Measurements from ENCODE around the gene BDKRB1. TPM values are rescaled to one million over a fixed set of nuclear protein-coding genes. Genes with fewer than 3 reads are reported as not detected.

Gene BDKRB1
- total RNA-seq, 1 donor from 2014 or later = 10.4 TPM

GRCh38 chr14:96217376-96217913, 38.6 kb upstream of the BDKRB1 start:
- TF ChIP-seq, protein P1, sequence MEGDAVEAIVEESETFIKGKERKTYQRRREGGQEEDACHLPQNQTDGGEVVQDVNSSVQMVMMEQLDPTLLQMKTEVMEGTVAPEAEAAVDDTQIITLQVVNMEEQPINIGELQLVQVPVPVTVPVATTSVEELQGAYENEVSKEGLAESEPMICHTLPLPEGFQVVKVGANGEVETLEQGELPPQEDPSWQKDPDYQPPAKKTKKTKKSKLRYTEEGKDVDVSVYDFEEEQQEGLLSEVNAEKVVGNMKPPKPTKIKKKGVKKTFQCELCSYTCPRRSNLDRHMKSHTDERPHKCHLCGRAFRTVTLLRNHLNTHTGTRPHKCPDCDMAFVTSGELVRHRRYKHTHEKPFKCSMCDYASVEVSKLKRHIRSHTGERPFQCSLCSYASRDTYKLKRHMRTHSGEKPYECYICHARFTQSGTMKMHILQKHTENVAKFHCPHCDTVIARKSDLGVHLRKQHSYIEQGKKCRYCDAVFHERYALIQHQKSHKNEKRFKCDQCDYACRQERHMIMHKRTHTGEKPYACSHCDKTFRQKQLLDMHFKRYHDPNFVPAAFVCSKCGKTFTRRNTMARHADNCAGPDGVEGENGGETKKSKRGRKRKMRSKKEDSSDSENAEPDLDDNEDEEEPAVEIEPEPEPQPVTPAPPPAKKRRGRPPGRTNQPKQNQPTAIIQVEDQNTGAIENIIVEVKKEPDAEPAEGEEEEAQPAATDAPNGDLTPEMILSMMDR (IDR thresholded peaks at IDR 0.05; ENCODE audit: unreplicated experiment) = no peak
- no peak overlapping the region for H3K4me3 Mint-ChIP-seq
- H3K9me3 Mint-ChIP-seq = peaks cover under 1% of the 10 kb centered on the region
- peaks cover 9% of the 10 kb centered on the region for H3K4me1 Mint-ChIP-seq
- H3K27me3 Mint-ChIP-seq (ENCODE audit: low read depth) = no peaks in the 10 kb centered on the region
- no peak for DNase-seq (ENCODE audit: low spot score in 2 of 2, unreplicated experiment in 2 of 2)
- no peak overlapping the region for H3K27ac Mint-ChIP-seq
- H3K36me3 Mint-ChIP-seq = peaks cover under 1% of the 10 kb centered on the region

GRCh38 chr14:96221109-96221650, 34.8 kb upstream of the BDKRB1 start:
- Mint-ChIP-seq H3K4me3 (no peak overlapping the region), H3K27me3 (ENCODE audit: low read depth) (no peaks in the 10 kb centered on the region), H3K27ac (no peak overlapping the region), H3K9me3 (no peaks in the 10 kb centered on the region), H3K36me3 (no peaks in the 10 kb centered on the region), H3K4me1 (peaks cover 6% of the 10 kb centered on the region)
- TF ChIP-seq, protein P1 (IDR thresholded peaks at IDR 0.05; ENCODE audit: unreplicated experiment) = no peak
- no peak for DNase-seq (ENCODE audit: low spot score in 2 of 2, unreplicated experiment in 2 of 2)

DNA sequence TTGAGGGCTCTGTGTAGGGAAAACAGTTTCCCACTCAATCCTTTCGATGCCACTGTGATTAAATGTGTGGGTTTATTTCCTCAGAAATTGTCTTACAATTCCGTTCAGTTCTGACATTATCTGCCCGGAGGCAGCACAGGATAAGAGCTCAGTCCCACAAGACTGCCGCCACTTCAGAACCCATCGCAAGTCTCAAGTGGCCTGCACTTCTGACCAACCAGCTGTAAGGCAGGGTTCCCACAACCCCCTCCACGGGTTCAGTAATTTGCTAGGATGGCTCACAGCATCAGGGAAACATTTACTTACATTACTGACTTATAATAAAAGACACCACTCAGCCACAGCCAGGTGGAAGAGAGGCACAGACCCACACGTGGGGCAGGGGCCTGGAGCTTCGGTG, 34.2 kb upstream of the BDKRB1 start:
- Mint-ChIP-seq H3K4me1 (peaks cover 6% of the 10 kb centered on the region), H3K27ac (no peak overlapping the region), H3K4me3 (no peak overlapping the region), H3K27me3 (ENCODE audit: low read depth) (no peaks in the 10 kb centered on the region), H3K9me3 (no peaks in the 10 kb centered on the region), H3K36me3 (no peaks in the 10 kb centered on the region)
- no peak for DNase-seq (ENCODE audit: low spot score in 2 of 2, unreplicated experiment in 2 of 2)
- TF ChIP-seq, protein P1 (IDR thresholded peaks at IDR 0.05; ENCODE audit: unreplicated experiment) = no peak

DNA sequence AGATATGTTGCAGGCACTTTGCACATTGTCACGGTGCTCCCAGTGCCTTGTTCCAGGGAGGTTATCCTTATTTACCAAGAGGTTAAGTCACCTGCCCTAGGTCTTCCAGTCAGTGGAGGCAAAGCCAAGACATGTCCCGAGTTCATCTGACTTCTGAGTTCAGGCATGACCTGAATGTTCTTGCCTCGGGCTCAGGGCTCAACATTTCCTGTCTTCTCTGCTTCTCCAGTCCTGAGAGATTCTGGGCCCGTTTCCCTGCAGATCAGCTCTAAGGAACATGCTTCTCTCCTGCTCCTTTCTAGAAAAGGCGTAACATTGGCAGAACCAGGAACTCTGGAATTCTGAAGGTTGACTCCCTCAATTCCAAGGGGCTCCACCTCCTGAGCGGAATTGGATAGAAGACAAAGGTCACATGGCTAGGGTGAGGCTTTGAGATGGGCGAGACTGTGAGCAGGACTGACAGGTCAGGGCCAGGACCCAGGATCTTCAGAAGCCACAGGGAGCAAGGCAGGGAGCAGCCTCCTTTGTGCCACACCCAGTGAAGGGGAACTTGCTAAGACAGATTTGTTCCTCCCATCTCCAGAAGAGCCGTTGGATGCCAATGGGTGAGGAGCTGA, 31.4 kb upstream of the BDKRB1 start:
- no peaks in the 10 kb centered on the region for H3K27me3 Mint-ChIP-seq (ENCODE audit: low read depth)
- no peak for DNase-seq (ENCODE audit: low spot score in 2 of 2, unreplicated experiment in 2 of 2)
- TF ChIP-seq, protein P1 (IDR thresholded peaks at IDR 0.05; ENCODE audit: unreplicated experiment) = no peak
- peaks cover 6% of the 10 kb centered on the region for H3K9me3 Mint-ChIP-seq
- H3K4me1 Mint-ChIP-seq = peaks cover 6% of the 10 kb centered on the region
- H3K4me3 Mint-ChIP-seq = no peak overlapping the region
- H3K36me3 Mint-ChIP-seq = peaks cover 8% of the 10 kb centered on the region
- no peak overlapping the region for H3K27ac Mint-ChIP-seq

- Mint-ChIP-seq H3K4me3 (no peak overlapping the region), H3K4me1 (peaks cover 6% of the 10 kb centered on the region), H3K27ac (no peak overlapping the region), H3K36me3 (peaks cover 8% of the 10 kb centered on the region), H3K27me3 (ENCODE audit: low read depth) (no peaks in the 10 kb centered on the region), H3K9me3 (peaks cover 6% of the 10 kb centered on the region)
- TF ChIP-seq, protein P1 (IDR thresholded peaks at IDR 0.05; ENCODE audit: unreplicated experiment) = no peak
- DNase-seq (ENCODE audit: low spot score in 2 of 2, unreplicated experiment in 2 of 2) = no peak
These were observed 30.8 kb upstream of the BDKRB1 start for GRCh38 chr14:96225213-96225612.
